Upper lobe of left lung (tissue), 6 donors: ENCODE measurements around the gene F8A3. TPM values are rescaled to one million over a fixed set of nuclear protein-coding genes. Genes with fewer than 3 reads are reported as not detected.
"Not testable (repeated sequence)": the region's sequence is repeated elsewhere in the genome, so short reads cannot be mapped to it uniquely, and the experiment has no call there.

ENCODE experiments used
- ATAC-seq, 2 donors: fragments of 200-7000 bp; cut with Tn5 transposase; one replicate each; pipeline ENCODE4 v1.9.1; 2022; ENCODE audit warnings: mild to moderate bottlenecking in 2 of 2, moderate library complexity in 2 of 2; ENCODE audit not compliant: low FRiP score in 2 of 2
- DNase-seq, 2 donors: peaks; one replicate each; pipeline ENCODE4 v3.0.0-alpha.2; 2019 to 2020
- H3K27ac ChIP-seq, 4 donors: fragments of 200-600 bp; sonication (generic); one replicate each; pipeline ENCODE4 v1.5.1; 2016 to 2019
- H3K27me3 ChIP-seq, 4 donors: fragments of 200-600 bp; sonication (generic); one replicate each; pipeline ENCODE4 v1.5.1; 2017 to 2019
- H3K36me3 ChIP-seq, 4 donors: fragments of 200-600 bp; sonication (generic); one replicate each; pipeline ENCODE4 v1.5.1; 2016 to 2019
- H3K4me1 ChIP-seq, 4 donors: fragments of 200-600 bp; sonication (generic); one replicate each; pipeline ENCODE4 v1.5.1; 2018 to 2019
- H3K4me3 ChIP-seq, 4 donors: fragments of 200-600 bp; sonication (generic); one replicate each; pipeline ENCODE4 v1.5.1; 2017 to 2019; ENCODE audit warnings: mild to moderate bottlenecking in 2 of 4, moderate library complexity in 1 of 4
- H3K9me3 ChIP-seq, 4 donors: fragments of 200-600 bp; sonication (generic); one replicate each; pipeline ENCODE4 v1.5.1; 2018 to 2019
- EP300 ChIP-seq, 4 donors: sonication (generic); formaldehyde crosslinking; IDR thresholded peaks; one replicate each; pipeline ENCODE4 v1.5.1; 2017; ENCODE audit warnings: antibody characterized with exemption in 4 of 4, control low read depth in 2 of 4
- POLR2A ChIP-seq, 4 donors: fragments of 450-650 bp; IDR thresholded peaks; one replicate each; pipeline ENCODE4 v1.5.1; 2016 to 2017; ENCODE audit warnings: antibody characterized with exemption in 4 of 4, mild to moderate bottlenecking in 2 of 4
- POLR2AphosphoS5 ChIP-seq, 2 donors: sonication (generic); formaldehyde crosslinking; IDR thresholded peaks; one replicate each; pipeline ENCODE4 v1.5.1; 2017; ENCODE audit warnings: antibody characterized with exemption in 2 of 2
- WGBS, 2 donors: methylation state at CpG; one replicate each; pipeline ENCODE4 v1.1.5; 2017 to 2018; 5-methylcytosine and 5-hydroxymethylcytosine counted together
- total RNA-seq, 6 donors: library from RNA; depleted of rRNA in 4 of 6; stranded (reverse); fragments of >200 nt in 4 of 6; gene quantifications; one replicate each; pipeline versions ENCODE4 v1.1.0 to v1.2.1, GENCODE V29; 2016 to 2021
- TF ChIP-seq, protein P1 (sequence below), 6 experiments: fragments of 450-650 bp in 4 of 6; fragments of 200-600 bp in 2 of 6; sonication (generic) in 2 of 6; IDR thresholded peaks; one replicate each; pipeline ENCODE4 v1.5.1; 2016 to 2019; ENCODE audit warnings: antibody characterized with exemption in 6 of 6
- donor health status: DM: no; HTN: no; CAD: no; lungs with moderate emphysema.
- donor health status: DM: no; HTN: yes; CAD: no; lungs with severe emphysema.

Gene F8A3
- 10 to 100 TPM in 4 of 6 donors, 1 to 10 TPM in 1, under 1 TPM in 1; 0.34 to 30.4 (median 18.0) TPM for total RNA-seq

DNA sequence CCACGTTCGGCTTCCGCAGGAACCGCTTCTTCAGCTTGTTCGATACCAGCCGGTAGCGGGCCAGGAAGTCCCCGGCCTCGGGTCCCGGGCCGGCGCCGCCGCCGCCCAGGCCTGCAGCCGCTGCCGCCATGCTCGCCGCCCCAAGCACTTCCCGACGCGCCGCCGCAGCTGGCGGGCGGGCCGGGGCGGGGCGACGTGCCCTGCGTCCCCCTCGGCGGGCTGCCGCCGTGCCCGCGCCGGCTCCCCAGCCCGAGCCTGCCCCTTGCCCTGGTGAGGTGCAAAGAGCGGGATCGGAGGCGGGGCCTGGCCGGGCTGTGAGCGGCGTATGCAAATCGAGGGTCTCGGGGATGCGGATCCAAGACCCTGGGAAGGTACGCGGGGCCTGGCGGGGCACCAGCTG lies at the start of gene F8A3:
TSS of gene F8A3 (minus strand) at position 150 of the 400 bp plus-strand sequence. CDS start at position 130, 20 bp downstream.
- ATAC-seq: peak; percentile 85 to 94

GRCh38 chrX:155505296-155505695 lies 46.9 kb upstream of the F8A3 start:
- DNase-seq (no peak), ATAC-seq (no peak)
- Histone ChIP-seq H3K4me1 (no peaks in the 10 kb centered on the region), H3K9me3 (no peaks in the 10 kb centered on the region), H3K27me3 (no peaks in the 10 kb centered on the region), H3K27ac (no peak overlapping the region), H3K4me3 (no peak overlapping the region), H3K36me3 (no peaks in the 10 kb centered on the region)
- TF ChIP-seq, protein P1, sequence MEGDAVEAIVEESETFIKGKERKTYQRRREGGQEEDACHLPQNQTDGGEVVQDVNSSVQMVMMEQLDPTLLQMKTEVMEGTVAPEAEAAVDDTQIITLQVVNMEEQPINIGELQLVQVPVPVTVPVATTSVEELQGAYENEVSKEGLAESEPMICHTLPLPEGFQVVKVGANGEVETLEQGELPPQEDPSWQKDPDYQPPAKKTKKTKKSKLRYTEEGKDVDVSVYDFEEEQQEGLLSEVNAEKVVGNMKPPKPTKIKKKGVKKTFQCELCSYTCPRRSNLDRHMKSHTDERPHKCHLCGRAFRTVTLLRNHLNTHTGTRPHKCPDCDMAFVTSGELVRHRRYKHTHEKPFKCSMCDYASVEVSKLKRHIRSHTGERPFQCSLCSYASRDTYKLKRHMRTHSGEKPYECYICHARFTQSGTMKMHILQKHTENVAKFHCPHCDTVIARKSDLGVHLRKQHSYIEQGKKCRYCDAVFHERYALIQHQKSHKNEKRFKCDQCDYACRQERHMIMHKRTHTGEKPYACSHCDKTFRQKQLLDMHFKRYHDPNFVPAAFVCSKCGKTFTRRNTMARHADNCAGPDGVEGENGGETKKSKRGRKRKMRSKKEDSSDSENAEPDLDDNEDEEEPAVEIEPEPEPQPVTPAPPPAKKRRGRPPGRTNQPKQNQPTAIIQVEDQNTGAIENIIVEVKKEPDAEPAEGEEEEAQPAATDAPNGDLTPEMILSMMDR (IDR thresholded peaks at IDR 0.05): no peak
- TF ChIP-seq EP300 (IDR thresholded peaks at IDR 0.05) (no peak), POLR2A (IDR thresholded peaks at IDR 0.05) (no peak), POLR2AphosphoS5 (IDR thresholded peaks at IDR 0.05) (no peak)

More for the DNA sequence above, at the start of gene F8A3:
- not testable (repeated sequence) for H3K27me3 ChIP-seq, H3K27ac ChIP-seq, H3K4me1 ChIP-seq, DNase-seq, H3K36me3 ChIP-seq, H3K9me3 ChIP-seq, H3K4me3 ChIP-seq
- WGBS, 2 donors: no CpG with 5 or more reads among the region's 51 CpGs

- H3K27me3 ChIP-seq, H3K36me3 ChIP-seq, ATAC-seq, H3K4me3 ChIP-seq, H3K4me1 ChIP-seq, H3K9me3 ChIP-seq, H3K27ac ChIP-seq, DNase-seq: not testable (repeated sequence)
- WGBS, 2 donors: no CpG with 5 or more reads among the region's 2 CpGs
Measured at GRCh38 chrX:155495134-155495533, 36.7 kb upstream of the F8A3 start.

DNA sequence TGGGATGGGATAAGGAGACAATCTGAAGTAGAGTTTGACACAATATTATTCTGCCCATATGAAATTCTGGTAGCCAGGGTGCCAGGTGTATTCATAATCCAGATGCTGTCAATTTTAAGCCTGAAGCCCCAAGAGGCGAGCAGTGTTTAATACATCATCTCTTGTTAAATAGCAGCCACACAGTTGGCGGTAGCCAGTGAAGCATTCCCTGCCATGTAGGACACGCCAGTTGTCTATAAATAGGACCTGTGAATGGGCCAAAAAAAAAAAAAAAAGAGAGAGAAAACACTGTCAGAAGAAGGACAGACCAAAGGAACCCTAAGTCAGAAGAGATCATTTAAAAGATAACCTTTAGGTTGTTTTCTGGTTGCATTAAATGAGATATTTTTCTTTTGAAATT lies 33.0 kb upstream of the F8A3 start:
- not testable (repeated sequence) for ATAC-seq, H3K4me3 ChIP-seq, H3K36me3 ChIP-seq, DNase-seq, H3K27ac ChIP-seq, H3K27me3 ChIP-seq, H3K4me1 ChIP-seq, H3K9me3 ChIP-seq
- 40 to 83% methylated on average over 1 to 2 of the region's 3 CpGs for WGBS, 2 donors

DNA sequence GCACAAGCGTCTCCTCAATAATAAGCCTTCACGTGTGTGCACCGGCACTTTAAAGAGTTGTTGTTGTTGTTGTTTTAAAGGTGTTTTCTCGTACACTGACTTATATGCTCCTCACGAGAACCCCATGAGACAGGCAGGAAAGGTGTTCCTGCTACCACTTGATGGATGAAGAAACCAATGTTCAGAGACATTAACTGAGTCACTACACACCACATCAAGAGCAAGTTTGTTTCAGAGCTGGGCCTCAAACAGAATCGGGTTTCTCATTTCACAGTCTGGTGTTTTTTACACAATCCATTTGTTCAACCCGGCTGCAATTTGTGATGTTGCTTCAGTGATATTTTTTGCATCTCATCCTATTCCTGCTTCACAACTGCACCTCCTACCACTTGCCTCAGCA lies 18.7 kb upstream of the F8A3 start:
- DNase-seq, H3K4me1 ChIP-seq, ATAC-seq, H3K27ac ChIP-seq, H3K36me3 ChIP-seq, H3K9me3 ChIP-seq, H3K27me3 ChIP-seq, H3K4me3 ChIP-seq: not testable (repeated sequence)
- WGBS, 2 donors: no CpG with 5 or more reads among the region's 7 CpGs

DNA sequence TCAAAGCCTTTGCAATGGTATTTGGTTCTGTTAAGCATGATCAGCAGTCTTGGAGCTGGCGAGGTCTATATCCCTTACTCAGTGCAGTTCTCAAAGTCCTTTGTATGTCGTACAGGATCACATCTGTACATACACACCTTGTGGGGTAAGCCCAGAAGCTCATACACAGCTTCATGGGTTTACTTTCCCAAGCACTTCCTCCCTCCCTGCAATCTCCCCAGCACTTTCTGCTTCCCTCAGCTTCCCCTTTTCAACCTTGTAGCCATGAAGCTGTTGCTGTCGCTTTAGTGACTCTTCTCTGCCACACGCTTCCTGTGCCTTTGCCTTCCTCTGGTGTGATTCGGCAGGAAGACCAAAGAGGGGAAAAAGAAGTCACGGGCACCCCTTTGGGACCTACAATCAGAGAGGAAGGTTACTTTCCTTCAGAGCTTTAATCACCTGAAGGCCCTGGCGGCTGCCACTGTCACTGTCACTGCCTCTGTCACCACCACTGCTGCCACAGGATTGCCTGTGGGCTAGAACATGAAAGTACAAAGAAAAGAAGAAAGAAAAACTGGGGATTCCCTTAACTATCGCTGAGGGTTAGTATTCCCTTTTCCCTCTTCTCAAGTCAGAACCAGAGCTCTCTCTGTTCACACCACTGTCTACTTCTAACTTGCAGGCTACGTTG lies 8.0 kb upstream of the F8A3 start:
- no CpG with 5 or more reads among the region's 9 CpGs for WGBS, 2 donors
- not testable (repeated sequence) for H3K36me3 ChIP-seq, DNase-seq, H3K4me3 ChIP-seq, H3K27ac ChIP-seq, H3K27me3 ChIP-seq, H3K9me3 ChIP-seq, H3K4me1 ChIP-seq
- ATAC-seq: peak; percentile 41 to 51

DNA sequence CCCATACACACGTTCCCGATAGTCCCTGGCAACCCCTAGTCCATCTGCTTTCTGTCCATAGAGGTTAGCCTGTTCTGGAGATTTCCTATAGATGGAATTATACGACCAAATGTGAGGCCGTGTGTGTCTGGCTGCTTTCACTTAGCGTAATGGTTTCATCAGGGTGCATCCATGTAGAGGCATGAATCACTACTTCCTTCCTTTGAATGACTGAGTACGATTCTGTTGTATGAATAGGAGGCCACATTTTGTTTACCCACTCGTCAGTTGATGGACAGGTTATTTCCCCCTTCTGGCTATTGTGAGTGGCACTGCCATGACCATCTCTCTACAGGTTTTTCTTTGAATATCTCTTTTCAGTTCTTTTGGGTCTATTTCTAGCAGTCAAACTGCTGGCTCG lies 2.1 kb upstream of the F8A3 start:
- ATAC-seq, DNase-seq, H3K36me3 ChIP-seq, H3K27ac ChIP-seq, H3K27me3 ChIP-seq, H3K4me3 ChIP-seq, H3K4me1 ChIP-seq, H3K9me3 ChIP-seq: not testable (repeated sequence)
- no CpG with 5 or more reads among the region's 8 CpGs for WGBS, 2 donors

- not testable (repeated sequence) for H3K4me1 ChIP-seq, DNase-seq
- WGBS, 2 donors: no CpG with 5 or more reads among the region's 97 CpGs
Measured at GRCh38 chrX:155457761-155458447, 516 bp downstream of the F8A3 start.

More at GRCh38 chrX:155457761-155458447, 516 bp downstream of the F8A3 start:
- not testable (repeated sequence) for H3K4me3 ChIP-seq, H3K36me3 ChIP-seq, H3K9me3 ChIP-seq, H3K27ac ChIP-seq, H3K27me3 ChIP-seq
- ATAC-seq: peak; percentile 65 to 89
